Activated CD4-positive, alpha-beta T cell treated with anti-CD3 and anti-CD28 coated beads for 24 hours (primary cell): ENCODE measurements around the gene DAPP1.
A peak's percentile ranks its signal among the peaks of the same experiment; 100 is the strongest.
"Not testable (repeated sequence)": the region's sequence is repeated elsewhere in the genome, so short reads cannot be mapped to it uniquely, and the experiment has no call there.

ENCODE experiments used
- DNase-seq, 2 donors: peaks; one replicate each; pipeline ENCODE4 v3.0.0-alpha.2; 2020; ENCODE audit warnings: low read depth in 2 of 2

The DAPP1 gene, protein sequence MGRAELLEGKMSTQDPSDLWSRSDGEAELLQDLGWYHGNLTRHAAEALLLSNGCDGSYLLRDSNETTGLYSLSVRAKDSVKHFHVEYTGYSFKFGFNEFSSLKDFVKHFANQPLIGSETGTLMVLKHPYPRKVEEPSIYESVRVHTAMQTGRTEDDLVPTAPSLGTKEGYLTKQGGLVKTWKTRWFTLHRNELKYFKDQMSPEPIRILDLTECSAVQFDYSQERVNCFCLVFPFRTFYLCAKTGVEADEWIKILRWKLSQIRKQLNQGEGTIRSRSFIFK

DNA sequence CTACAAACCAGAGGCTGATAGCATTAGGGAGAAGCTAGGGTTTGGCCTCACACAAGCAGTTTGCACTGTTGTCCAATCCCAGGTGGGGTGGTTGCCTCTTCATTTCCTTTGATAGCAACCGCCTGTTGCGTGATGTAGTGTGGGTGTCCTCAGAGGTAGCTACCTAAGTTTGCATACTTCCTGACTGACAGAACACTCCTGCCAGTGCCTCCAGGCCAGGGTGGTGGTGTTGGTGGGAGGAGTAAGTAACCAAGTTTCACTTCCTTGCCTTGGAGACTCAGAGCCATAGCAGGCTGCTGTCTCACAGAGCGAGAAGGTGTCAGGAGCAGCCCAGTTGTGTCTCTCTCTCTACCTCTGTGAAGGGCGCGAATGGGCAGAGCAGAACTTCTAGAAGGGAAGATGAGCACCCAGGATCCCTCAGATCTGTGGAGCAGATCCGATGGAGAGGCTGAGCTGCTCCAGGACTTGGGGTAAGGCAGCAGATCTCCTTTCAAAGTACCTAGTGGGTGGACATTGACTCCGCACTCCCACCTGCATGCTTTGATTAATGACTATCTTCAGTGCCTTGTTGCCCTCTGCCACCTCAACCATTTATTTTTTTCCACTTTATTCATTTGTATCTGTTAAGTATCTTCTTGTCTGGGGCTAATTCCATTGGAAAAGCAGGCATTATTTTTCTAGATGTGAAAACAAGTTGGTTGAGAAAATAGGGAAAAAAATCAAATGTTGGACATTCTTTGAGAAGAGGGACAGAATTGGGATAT is at the start of gene DAPP1:
TSS of gene DAPP1 (plus strand) at position 283 of the 764 bp plus-strand sequence. CDS start at position 370, 87 bp downstream.
- peak; percentile 41 to 56 for DNase-seq

DNA sequence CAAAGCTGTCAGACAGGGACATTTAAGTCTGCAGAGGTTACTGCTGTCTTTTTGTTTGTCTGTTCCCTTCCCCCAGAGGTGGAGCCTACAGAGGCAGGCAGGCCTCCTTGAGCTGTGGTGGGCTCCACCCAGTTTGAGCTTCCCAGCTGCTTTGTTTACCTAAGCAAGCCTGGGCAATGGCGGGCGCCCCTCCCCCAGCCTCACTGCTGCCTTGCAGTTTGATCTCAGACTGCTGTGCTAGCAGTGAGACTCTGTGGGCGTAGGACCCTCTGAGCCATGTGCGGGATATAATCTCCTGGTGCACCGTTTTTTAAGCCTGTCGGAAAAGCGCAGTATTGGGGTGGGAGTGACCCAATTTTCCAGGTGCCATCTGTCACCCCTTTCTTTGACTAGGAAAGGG is 45.8 kb upstream of the DAPP1 start:
- not testable (repeated sequence) for DNase-seq

DNA sequence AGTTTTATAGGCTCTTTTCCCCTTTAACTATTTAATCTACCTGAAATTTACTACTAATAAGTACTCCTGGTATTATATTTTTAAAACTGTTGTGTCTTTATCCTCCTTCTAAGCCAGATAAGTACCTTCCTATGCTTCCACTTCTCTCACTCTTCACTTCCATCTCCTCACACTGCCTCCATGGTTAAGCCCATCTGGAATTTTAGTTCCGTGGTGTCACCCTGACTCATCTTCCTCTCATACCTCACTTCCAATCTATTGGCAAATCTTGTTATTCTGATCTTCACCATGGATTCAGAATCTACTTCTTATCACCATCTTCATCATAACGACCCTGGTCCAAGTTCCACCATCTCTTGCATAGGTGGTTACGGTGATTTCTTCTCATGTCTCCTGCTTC is 32.7 kb upstream of the DAPP1 start:
- DNase-seq = no peak

DNA sequence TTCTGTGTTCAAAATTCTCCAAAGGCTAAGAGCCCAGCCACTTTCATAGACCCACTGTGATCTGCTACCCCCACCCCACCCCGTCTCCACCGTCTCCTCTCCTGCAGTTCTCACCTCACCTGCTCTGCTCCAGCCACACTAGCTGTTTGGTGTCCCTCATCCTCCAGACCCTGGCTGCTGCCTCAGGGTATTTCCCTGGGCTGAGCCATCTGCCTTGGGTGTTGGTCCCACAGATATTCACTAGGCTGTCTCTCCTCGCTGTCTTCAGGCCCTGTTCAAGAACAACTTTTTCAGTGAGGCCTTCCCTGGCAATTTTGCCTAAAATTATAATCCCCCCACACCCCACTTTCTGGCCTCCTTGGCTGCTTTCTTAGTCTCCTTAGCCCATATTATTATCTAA is 31.8 kb upstream of the DAPP1 start:
- no peak for DNase-seq

DNA sequence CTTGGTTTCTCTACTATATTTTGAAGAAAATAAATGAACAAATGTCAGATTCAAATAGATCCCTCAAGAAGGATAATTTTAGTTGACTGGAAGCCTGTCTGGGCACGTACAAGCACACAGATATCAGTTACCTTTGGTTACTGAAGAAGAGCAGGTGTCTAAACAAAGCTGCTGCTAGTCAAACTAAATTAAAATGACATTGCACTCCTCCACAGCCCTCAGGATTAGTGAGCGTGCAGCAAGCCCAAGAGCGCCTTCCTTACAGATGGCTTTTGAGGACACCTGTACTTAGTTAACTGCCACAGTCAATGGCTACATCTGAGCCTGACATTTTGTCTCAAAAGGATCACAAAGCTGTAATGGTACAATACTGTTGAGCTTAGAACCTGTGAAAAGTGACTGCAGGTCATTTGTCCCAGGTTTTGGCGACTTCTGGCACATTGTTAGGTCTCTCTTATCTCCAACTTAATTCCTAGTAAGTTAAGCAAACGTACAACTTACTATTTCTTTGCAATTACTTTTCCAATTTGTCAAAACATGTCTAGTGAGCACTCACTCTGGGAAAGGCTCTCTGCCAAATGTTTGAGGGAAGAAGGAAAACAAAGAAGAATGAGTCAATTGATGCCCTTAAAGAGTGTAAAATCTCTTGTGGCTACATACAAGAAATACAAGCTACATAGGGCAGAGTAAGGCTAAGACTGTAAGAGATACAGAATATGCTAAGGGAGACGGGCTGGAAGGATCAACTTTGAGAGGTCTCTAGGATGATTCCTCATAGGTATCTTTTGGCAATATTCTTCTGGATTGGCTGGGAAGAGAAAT is 25.6 kb upstream of the DAPP1 start:
- DNase-seq = no peak

DNA sequence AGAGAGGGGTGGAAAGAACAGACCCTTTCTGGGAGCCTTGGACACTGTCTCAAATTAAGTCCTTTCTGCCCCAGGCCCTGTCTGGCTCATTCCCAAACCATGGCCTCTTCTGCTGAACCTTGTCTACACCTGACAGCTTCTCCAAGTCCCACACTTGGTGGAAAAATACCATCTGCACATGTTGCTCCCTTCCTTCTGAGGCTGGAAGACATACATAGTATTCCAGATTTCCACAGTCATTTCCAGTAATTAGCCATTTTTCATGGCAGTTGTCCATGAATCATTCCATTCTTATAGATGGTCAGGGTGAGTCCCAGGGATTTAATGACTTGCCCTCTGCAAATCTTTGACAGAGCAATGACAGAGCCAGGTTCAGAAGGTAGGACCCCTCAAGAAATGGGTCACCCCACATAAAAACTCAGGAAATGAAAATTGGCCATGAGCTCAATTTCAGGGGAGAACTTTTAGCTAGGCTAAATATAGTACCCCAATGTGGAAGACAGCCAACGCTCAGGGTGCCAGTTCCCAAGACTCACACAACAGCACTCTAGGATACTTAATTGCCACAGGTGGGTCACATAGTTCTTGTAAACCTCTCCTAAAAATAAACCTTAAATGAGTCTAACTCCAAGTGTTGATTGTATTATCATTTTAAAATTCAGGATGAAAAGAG is 16.2 kb upstream of the DAPP1 start:
- DNase-seq = no peak

DNA sequence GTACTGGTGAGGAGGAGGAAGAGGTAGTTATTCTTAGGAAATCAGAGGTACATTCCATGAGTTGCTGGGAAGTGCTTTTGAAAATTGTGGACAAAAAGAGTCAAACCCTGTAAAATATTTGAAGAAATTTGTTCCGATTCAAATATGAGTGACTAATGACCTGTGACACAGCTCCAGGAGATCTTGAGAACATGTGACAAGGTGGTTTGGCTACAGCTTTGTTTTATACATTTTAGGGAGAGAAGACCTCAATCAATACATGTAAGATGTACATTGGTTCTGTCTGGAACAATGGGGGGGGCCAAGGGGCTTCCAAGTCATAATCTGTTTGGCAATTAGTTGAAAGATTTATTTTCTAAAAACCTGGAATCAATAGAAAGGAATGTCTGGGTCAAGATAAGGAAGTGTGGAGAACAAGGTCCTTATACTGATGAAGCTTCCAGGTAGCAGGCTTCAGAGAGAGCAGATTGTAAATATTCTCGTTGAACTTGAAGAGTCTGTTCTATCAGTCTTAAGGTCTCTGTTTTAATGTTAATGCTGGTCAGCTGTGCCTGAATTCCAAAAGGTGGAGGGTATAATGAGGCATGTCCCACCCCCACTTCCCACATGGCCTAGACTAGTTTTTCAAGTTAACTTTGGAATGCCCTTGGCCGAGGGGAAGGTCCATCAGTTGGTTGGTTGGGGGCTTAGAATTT is 15.5 kb upstream of the DAPP1 start:
- DNase-seq = no peak

DNA sequence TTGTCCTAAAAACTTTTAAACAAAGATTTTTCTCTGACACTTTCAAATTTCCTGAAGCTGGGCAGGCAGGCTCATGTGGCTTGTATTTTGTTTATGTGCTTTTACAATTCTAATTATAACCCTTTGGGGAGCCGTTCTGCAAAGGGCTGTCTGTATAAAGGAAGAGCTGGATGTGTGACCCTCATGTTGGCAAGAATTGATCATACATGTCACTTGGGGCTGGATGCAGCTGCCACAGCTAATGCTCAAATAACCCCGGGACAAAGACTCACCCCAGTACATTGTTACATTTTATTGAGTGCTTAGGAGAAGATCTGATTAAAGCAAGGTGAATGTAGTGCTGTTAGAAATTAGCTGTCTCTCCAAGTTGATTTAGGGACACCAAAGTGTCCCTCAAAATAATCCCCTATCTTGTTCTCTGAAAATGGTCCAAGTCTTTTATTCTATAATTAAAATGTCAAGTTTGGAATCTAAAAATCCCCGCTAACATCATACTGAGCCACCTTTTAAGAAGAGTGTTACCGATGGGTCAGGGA is 13.0 kb upstream of the DAPP1 start:
- no peak for DNase-seq

DNA sequence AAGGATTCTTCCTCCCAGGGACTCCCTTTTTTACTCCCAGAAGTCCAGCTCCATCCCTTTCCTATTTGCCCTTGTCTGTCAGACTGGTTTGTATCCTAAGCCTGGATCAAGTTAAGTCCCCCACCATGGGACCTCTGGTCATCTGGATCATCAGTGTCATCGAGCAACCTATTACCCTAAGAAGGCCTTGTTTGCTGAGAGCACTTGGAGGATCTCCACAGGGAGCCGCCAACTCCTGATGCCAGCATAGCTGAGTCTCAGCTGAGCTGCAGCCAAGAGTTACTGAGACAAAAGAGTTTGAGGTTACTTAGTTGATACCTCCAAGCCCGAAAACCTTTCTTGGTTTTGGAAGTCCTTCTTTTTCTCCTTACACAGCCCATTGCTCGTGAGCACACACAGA is 10.1 kb upstream of the DAPP1 start:
- DNase-seq = no peak

DNA sequence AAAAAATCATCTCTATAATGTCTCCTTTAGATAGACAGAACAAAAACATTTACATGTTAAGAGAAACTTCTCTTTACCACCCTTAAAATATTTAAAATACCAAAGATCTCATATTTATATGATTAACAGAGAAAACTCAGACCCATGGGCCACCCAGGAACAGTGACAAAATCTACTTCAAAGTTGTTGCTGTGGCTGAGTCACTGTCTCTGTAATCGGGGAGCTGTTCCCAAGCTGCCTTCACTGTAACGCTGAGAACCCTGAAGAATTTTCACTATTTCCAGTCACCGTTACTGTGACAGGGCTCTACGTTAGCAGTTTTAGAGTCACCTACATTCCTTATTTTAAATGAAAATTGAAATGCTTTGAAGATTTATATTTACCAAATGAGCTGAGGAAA is 9.0 kb upstream of the DAPP1 start:
- no peak for DNase-seq

DNA sequence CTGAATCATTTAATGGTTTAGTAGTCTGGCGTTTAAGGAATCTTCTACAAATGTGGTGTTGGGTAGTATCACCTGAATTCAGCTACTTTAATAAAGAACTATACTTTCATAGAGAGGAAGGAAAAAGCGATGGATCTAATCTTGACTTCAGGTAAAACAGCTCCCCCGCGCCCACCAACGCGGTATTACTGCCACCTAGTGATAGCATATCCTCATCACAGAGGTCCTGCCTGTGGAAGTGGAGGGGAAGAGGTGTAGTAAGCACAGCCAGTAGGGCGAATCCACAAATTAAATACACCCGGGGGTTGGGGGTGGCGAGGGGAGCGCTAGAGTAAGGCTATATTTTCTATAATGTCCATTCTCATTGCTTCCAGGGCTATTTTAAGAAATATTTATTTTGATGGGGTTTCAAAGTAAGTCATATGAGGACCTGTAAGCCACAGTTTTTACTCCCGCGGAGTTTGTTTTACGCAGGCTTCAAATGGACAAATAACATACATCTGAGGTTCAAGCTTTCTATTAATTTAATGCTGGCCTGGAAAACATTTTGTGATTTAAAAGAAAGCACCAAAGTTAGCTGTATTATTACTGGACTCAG is 8.3 kb upstream of the DAPP1 start:
- DNase-seq = peak; percentile 52 to 66

DNA sequence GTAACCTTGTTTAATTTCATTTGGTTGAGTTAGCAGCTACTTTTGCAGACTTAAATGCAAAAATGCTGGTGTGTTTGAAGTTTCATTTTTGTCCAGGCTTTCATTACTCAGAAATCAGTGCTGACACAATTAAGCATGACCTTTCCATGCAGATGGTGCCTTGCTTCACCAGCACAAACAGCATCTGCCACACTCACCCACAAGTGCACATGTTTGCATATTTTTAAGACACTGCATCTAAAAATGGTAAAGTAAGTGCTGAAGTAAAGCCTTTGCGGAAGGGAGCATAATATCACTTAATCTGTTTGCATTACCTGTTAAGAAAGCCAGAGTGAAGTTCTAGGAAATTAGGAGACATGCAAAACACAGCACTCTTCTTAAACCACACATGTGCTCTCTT is 7.3 kb upstream of the DAPP1 start:
- DNase-seq = no peak

DNA sequence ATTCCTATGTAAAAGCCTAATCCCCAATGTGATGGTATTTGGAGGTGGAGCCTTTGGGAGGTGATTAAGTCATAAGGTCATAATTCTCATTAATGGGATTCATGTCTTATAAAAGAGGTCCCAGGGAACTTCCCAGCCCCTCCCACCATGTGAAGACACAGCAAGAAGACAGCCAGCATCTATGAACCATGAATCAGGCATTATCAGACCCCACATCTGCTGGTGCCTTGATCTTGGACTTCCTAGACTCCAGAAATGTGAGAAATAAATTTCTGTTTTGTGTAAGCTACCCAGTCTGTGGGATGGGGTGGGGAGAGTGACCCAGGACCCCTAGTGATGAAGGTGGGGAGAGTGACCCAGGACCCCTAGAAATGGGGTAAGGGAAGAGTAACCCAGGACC is 6.1 kb upstream of the DAPP1 start:
- no peak for DNase-seq

DNA sequence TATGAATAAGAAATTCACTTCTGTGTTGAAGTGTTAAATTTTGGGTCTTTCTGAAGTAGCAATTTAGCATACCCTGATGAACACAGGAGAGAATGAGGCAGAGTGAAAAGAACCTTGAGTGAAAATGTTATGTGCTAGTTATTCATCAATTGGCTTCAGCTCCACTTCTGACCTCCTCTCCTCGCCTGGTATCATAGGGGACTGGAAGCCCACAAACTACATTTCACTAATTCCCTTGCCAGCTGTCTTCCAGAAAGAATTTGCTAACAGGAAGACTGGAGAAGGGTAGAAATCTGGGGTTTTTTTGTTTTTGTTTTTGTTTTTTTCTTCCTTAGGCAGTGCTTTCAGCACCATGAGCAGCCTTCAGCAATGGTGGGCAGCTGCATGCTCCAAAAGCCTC is 5.5 kb upstream of the DAPP1 start:
- no peak for DNase-seq

DNA sequence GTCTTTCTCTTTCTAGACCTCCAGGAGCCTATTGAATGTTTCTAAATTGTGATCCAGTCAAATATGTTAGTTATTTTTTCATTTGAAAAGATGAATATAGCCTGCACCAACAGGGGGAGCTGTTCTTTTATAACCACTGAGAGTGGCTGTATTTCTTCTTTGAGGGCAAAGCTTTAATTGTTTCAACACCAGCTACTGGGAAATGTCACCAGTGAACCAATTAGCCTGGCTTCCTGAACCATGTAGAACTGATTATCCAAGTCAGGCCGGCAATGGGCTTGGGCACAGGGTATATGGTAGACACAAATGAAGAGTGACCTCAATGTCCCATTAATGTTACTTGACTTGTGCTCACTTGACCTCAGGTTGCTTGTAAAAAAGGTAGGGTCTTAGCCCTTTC is 4.8 kb upstream of the DAPP1 start:
- peak; percentile 19 to 57 for DNase-seq

DNA sequence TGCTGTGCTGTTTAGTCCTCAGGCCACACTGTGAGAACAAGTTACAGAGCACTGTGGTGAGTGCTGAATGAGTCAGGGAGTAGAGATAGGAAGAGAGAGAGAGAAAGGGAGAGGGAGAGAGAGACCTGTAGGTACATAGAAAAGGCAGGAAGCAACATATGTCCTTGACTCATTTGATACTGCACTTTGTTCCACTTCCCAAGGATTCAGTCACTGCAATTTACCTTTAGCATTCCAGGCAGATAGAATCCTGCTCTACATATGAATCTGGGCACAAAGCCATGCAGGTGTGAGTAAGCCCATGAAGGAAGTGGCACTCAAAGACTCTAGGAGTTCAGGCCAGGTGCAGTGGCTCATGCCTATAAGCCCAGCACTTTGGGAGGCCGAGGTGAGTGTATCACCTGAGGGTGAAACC is 1.0 kb upstream of the DAPP1 start:
- DNase-seq = no peak

DNA sequence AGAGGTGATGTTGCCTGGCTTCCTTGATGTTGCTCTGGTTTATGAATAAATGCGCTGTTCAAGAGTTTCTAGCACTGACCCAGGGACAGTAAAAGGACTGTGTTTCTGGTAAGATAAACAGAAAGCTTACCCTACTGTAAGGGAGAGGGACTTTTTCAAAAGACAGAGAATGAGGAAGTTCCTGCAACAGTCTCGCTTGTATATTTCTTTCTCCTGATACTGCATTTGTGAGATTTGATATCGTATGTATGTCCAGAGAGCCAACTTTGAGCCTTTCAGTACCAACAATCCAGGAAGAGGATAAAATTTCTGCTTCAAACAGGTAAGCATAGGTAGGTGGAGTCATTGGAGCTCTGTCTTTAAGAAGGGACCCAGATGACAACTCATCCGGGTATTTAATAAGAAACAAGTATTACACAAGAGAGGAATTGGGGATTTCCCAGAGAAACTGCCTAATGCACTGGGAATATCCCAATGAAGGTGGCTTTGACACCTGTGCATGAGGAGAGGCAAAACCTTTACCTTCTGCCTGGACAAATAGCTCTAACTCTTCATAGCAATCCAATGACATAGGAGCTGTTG is 773 bp downstream of the DAPP1 start:
- no peak for DNase-seq

DNA sequence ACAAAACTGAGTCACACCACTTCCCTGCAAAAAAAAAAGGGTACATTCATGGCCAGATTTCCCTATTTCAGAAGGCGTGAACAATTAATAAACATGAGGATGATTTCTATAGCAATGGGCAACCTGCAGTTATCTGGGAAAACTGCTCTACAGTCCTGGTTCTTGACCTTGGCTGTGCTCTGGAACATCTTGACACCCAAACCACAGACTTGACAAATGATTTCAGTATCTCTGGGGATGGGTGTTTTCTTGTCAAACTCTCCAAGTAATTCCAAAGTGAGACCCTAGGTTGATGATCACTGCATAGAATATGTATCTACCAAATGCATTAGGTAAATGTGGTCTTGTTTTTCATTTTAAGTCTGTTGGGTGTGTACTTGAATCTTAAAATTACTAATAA is 2.0 kb downstream of the DAPP1 start:
- DNase-seq = no peak

DNA sequence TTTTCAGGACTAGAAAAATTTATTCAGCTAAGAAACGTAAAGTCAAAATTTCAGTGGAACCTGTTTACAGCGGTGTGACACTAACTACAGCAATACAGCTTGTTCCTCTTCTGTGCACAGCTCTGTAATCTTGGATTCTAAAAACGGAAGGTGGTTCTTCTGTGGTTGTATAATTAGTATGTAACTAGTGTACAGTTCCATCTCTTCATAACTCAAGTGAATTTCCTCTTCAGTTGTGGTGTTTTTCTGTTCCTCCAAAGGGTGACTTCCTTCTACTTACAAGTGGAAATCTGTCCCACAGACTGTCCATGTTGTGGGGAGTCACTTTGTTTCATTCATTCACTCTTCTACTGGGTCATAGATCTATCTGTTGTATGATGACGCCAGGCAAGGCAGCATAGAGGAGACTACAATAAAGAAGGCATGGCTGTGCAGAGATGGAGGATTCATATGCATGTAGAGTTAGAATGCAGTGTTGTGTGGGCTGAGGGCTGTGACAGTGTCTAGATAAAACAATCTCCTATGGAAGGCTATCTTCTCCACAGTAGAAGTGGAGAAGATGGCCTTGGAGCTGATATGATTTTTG is 5.4 kb downstream of the DAPP1 start:
- no peak for DNase-seq

DNA sequence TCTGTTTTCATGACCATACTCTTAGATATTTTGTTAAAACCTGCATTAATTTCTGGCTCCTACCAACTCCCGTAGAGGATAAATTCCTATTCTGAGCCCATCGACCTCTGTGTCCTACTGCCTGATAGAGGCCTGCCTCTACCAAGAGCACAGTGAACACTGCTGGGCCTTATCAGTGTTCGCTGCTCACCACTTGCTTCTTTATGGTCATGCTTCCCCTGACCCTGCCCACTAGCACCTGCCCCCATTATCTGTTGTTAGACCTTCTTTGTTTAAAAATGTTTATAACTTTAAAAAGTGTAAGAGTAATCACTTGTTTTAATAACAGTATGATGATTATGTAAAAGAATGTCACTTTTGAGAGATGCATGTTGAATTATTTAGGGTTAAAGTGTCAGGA is 6.1 kb downstream of the DAPP1 start:
- DNase-seq = no peak
